Panc1 (cell line): ENCODE data around the gene AEN. TPM values are rescaled to one million over a fixed set of nuclear protein-coding genes. Genes with fewer than 3 reads are reported as not detected.

Experiments used
- ATAC-seq: fragments of 200-7000 bp; cut with Tn5 transposase; 2 replicates; pipeline ENCODE4 v1.9.1; 2020; ENCODE audit warnings: mild to moderate bottlenecking, moderate library complexity
- Bru-seq: library from RNA; stranded (reverse); fragments of 400-500 nt; gene quantifications from one replicate; lab custom pipeline; 2021; lab: Mats Ljungman, UMichigan
- BruChase-seq, 2 experiments: library from RNA; stranded (reverse); fragments of 400-500 nt; gene quantifications; one replicate each; lab custom pipeline; 2021; lab: Mats Ljungman, UMichigan
- BruUV-seq: library from RNA; stranded (reverse); fragments of 400-500 nt; replicated peaks from 2 replicates; lab custom pipeline; 2021; lab: Mats Ljungman, UMichigan
- CTCF ChIA-PET: fragments of 300-600 bp; sonication (Branson Sonifier 250); formaldehyde crosslinking; loops from one replicate; lab custom pipeline; 2022; ENCODE audit warnings: antibody characterized with exemption; lab: Charles Lee
- POLR2A ChIA-PET: fragments of 300-600 bp; sonication (Branson Sonifier 250); formaldehyde crosslinking; loops from one replicate; lab custom pipeline; 2022; ENCODE audit warnings: antibody characterized with exemption; lab: Charles Lee
- DNase-seq: peaks from one replicate; pipeline ENCODE4 v3.0.0-alpha.2; 2010; ENCODE audit warnings: low read depth, low spot score
- H3K27ac ChIP-seq: 2 replicates; pipeline ENCODE4 v1.5.1; 2011; ENCODE audit warnings: mild to moderate bottlenecking, low read length, inconsistent platforms
- H3K27me3 ChIP-seq: fragments of 200-500 bp; sonication (Bioruptor generic); 2 replicates; pipeline ENCODE4 v1.6.0; 2014; ENCODE audit warnings: low read length, inconsistent platforms; ENCODE audit not compliant: control insufficient read depth, insufficient read depth
- H3K36me3 ChIP-seq: fragments of 200-500 bp; sonication (Bioruptor generic); 2 replicates; pipeline ENCODE4 v1.5.1; 2014; ENCODE audit warnings: inconsistent platforms, mild to moderate bottlenecking, low read length, moderate library complexity; ENCODE audit not compliant: control insufficient read depth, insufficient read depth
- H3K4me1 ChIP-seq: 2 replicates; pipeline ENCODE4 v1.5.1; 2011; ENCODE audit warnings: inconsistent platforms, mild to moderate bottlenecking, low read length, moderate library complexity; ENCODE audit not compliant: control insufficient read depth, insufficient read depth
- H3K4me3 ChIP-seq, 2 experiments: 2 replicates each; pipeline ENCODE4 v1.5.1; 2011 to 2012; ENCODE audit warnings: low read depth in 2 of 2, low read length in 2 of 2, mild to moderate bottlenecking in 2 of 2, inconsistent platforms in 1 of 2, moderate library complexity in 1 of 2
- H3K9me3 ChIP-seq: fragments of 200-500 bp; sonication (Bioruptor generic); 2 replicates; pipeline ENCODE4 v1.5.1; 2014; ENCODE audit warnings: low read depth, mild to moderate bottlenecking, inconsistent platforms, low read length, moderate library complexity; ENCODE audit not compliant: control insufficient read depth, insufficient read depth
- CTCF ChIP-seq: fragments of 450-650 bp; IDR thresholded peaks from 2 replicates; pipeline ENCODE4 v1.5.1; 2017; ENCODE audit warnings: mild to moderate bottlenecking
- POLR2AphosphoS5 ChIP-seq: IDR thresholded peaks from 2 replicates; pipeline ENCODE4 v1.6.1; 2012; ENCODE audit warnings: mild to moderate bottlenecking, low read depth, low read length, moderate library complexity
- REST ChIP-seq, 2 experiments: IDR thresholded peaks; 2 replicates each; pipeline ENCODE4 v1.6.1; 2011 to 2012; ENCODE audit warnings: low read depth in 2 of 2, control low read depth in 1 of 2, low read length in 1 of 2, mild to moderate bottlenecking in 1 of 2, moderate library complexity in 1 of 2; ENCODE audit not compliant: insufficient read depth in 1 of 2
- SIN3A ChIP-seq: IDR thresholded peaks from 2 replicates; pipeline ENCODE4 v1.6.1; 2012; ENCODE audit warnings: low read depth, mild to moderate bottlenecking, low read length, moderate library complexity, borderline replicate concordance; ENCODE audit not compliant: insufficient read depth
- TCF7L2 ChIP-seq: IDR thresholded peaks from 2 replicates; pipeline ENCODE4 v1.6.1; 2011; ENCODE audit warnings: mild to moderate bottlenecking, low read depth, low read length, inconsistent platforms
- in situ Hi-C: cut with HindIII; loops from 2 replicates; pipeline ENCODE4 v1.10.0; 2016; ENCODE audit warnings: low sequenced_read_pairs, low pct_unique_long_range_greater_than_20kb
- intact Hi-C: fragments of 100-400 bp; cut with micrococcal nuclease; formaldehyde crosslinking; loops from one replicate; pipeline ENCODE4 v1.10.0; 2022; ENCODE audit not compliant: unreplicated experiment
- long read RNA-seq: library from polyadenylated mRNA; unstranded; transcript quantifications from one replicate; pipeline ENCODE4 v2.0.0, GENCODE V29; 2021; ENCODE audit not compliant: unreplicated experiment
- polyA plus RNA-seq: library from polyadenylated mRNA; unstranded; fragments of >200 nt; gene quantifications from one replicate; pipeline ENCODE4 v1.2.1, GENCODE V29; 2012; ENCODE audit warnings: missing spikeins; ENCODE audit not compliant: insufficient read length
- total RNA-seq: library from RNA; stranded (reverse); gene quantifications from one replicate; pipeline ENCODE4 v1.2.1, GENCODE V29; 2021; ENCODE audit not compliant: unreplicated experiment

The AEN gene
- total RNA-seq (38.7 TPM), Bru-seq, nascent RNA (percentile 91 among the genes with signal in this experiment), BruChase-seq, experiment 1, labeled RNA remaining after a 2-hour chase (percentile 95 among the genes with signal in this experiment), BruChase-seq, experiment 2, labeled RNA remaining after a 6-hour chase (percentile 72 among the genes with signal in this experiment)
- 15.9 TPM for polyA plus RNA-seq
- long read RNA-seq, full-length matches to known transcripts, result 59 of 113 reads
- long read RNA-seq, partial matches to known transcripts, result 10 of 113 reads
- long read RNA-seq, other reads (novel, unspliced or antisense), result 44 of 113 reads

GRCh38 chr15:88620995-88621772, at the start of gene AEN:
Gene AEN, plus strand, starts transcription at chr15:88621340. Its CDS starts 4,870 bp downstream, at chr15:88626210.
- Histone ChIP-seq H3K4me1 (peaks cover 20% of the 10 kb centered on the region), H3K9me3 (no peaks in the 10 kb centered on the region), H3K4me3 (peak within 1 kb of the TSS; percentile 95), H3K36me3 (peaks cover 8% of the 10 kb centered on the region), H3K27ac (peak within 1 kb of the TSS; percentile 95), H3K27me3 (no peaks in the 10 kb centered on the region)
- no peak for TF ChIP-seq TCF7L2
- peak; percentile 93; the same call in 1 of the 2 replicates for TF ChIP-seq SIN3A
- TF ChIP-seq POLR2AphosphoS5, result peak; percentile 78
- intact Hi-C loops, result no loop called here
- in situ Hi-C loops, result no loop called here
- ATAC-seq (peak; percentile 99), DNase-seq (peak; percentile 86)
- ChIA-PET POLR2A (interaction anchor here (0.6 to 0.8 kb wide), 2 partner anchors 17 to 319 kb away, joined by 4 to 7 read pairs; no protein-coding TSS in a partner anchor), CTCF (no interaction called here)
- BruUV-seq, result no TSS peak

GRCh38 chr15:88571852-88572259, 49.3 kb upstream of the AEN start:
- Histone ChIP-seq H3K4me1 (no peaks in the 10 kb centered on the region; the same call in 1 of the 2 replicates), H3K9me3 (no peaks in the 10 kb centered on the region), H3K4me3 (no peak overlapping the region), H3K27me3 (0 out of 2 replicates have a peak, but pooled peaks cover 2% of the 10 kb centered on the region), H3K27ac (no peak overlapping the region), H3K36me3 (no peaks in the 10 kb centered on the region)
- no TSS peak for BruUV-seq
- no peak for ATAC-seq
- ChIA-PET POLR2A (no interaction called here), CTCF (no interaction called here)
- intact Hi-C loops, result no loop called here
- TF ChIP-seq POLR2AphosphoS5 (no peak), TCF7L2 (no peak), SIN3A (no peak), CTCF (no peak), REST (IDR thresholded peaks at IDR 0.05; ENCODE audit: insufficient read depth in 1 of 2, low read depth in 2 of 2, low read length in 1 of 2) (no peak)
- DNase-seq, result no peak
- in situ Hi-C loops, result no loop called here
